GM06990 (cell line): ENCODE data around the gene ANLN.

Source experiments
- DNase-seq: peaks from one replicate; pipeline ENCODE4 v3.0.0-alpha.2; 2011; ENCODE audit not compliant: insufficient read length; ENCODE audit errors: extremely low read depth
- H3K27me3 ChIP-seq: replicated peaks from 2 replicates; pipeline ENCODE4 v1.6.0; 2011; ENCODE audit warnings: low read length; ENCODE audit not compliant: control insufficient read depth, insufficient read depth
- H3K36me3 ChIP-seq: 2 replicates; pipeline ENCODE4 v1.5.1; 2011; ENCODE audit warnings: low read length; ENCODE audit not compliant: control insufficient read depth, insufficient read depth
- H3K4me3 ChIP-seq: replicated peaks from 2 replicates; pipeline ENCODE4 v1.5.1; 2011; ENCODE audit warnings: low read depth, mild to moderate bottlenecking, control low read depth, low read length
- TF ChIP-seq, protein P1 (sequence below): IDR thresholded peaks from 2 replicates; pipeline ENCODE4 v1.5.1; 2011; ENCODE audit warnings: low read length, control low read depth, mild to moderate bottlenecking, inconsistent platforms; ENCODE audit not compliant: insufficient read depth, poor library complexity, severe bottlenecking

The ANLN gene

DNA sequence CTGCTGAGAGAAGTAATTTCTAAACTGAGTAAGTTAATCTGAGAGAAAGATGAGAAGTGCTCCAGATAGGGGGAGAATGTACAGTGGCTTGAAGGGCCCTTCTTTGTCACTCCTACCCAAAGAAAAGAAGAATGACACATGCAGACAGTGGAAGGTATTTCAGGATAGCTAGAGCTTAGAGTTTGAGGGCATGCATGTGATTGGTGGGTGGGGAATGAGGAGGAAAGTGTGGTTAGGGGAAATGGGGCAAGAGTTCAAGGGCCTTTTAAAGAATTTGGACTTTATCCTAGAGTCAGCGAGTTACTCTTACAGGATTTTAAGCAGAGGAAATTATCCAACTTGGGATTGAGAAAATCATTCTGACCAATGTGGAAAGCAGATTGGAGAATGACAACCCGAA is 50.0 kb downstream of the ANLN start:
- peaks cover 2% of the 10 kb centered on the region; the same call in 1 of the 2 replicates for H3K36me3 ChIP-seq
- H3K4me3 ChIP-seq, result no peak overlapping the region
- no peak for DNase-seq
- TF ChIP-seq, protein P1, sequence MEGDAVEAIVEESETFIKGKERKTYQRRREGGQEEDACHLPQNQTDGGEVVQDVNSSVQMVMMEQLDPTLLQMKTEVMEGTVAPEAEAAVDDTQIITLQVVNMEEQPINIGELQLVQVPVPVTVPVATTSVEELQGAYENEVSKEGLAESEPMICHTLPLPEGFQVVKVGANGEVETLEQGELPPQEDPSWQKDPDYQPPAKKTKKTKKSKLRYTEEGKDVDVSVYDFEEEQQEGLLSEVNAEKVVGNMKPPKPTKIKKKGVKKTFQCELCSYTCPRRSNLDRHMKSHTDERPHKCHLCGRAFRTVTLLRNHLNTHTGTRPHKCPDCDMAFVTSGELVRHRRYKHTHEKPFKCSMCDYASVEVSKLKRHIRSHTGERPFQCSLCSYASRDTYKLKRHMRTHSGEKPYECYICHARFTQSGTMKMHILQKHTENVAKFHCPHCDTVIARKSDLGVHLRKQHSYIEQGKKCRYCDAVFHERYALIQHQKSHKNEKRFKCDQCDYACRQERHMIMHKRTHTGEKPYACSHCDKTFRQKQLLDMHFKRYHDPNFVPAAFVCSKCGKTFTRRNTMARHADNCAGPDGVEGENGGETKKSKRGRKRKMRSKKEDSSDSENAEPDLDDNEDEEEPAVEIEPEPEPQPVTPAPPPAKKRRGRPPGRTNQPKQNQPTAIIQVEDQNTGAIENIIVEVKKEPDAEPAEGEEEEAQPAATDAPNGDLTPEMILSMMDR, result no peak
- H3K27me3 ChIP-seq, result no peaks in the 10 kb centered on the region

DNA sequence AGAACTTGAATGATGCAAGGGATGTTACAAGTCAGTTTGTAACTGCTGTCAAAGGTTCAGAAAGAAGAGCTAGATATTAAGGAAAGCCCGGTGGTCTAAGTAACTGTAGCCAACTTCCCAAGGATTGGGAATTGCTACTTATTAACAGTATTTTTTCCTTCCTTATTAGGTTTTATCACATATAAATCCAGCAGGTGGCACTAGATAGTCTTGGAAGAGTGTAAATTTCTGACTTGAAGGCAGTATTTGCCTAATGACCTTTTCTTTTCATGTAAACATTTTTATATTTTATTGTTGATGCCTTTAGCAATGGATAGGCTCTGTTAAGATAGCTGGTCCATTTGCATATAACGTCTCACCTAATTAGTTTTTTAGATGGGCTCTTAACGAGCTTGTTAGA is 51.2 kb downstream of the ANLN start:
- no peak for DNase-seq
- peaks cover 2% of the 10 kb centered on the region; the same call in 1 of the 2 replicates for H3K36me3 ChIP-seq

DNA sequence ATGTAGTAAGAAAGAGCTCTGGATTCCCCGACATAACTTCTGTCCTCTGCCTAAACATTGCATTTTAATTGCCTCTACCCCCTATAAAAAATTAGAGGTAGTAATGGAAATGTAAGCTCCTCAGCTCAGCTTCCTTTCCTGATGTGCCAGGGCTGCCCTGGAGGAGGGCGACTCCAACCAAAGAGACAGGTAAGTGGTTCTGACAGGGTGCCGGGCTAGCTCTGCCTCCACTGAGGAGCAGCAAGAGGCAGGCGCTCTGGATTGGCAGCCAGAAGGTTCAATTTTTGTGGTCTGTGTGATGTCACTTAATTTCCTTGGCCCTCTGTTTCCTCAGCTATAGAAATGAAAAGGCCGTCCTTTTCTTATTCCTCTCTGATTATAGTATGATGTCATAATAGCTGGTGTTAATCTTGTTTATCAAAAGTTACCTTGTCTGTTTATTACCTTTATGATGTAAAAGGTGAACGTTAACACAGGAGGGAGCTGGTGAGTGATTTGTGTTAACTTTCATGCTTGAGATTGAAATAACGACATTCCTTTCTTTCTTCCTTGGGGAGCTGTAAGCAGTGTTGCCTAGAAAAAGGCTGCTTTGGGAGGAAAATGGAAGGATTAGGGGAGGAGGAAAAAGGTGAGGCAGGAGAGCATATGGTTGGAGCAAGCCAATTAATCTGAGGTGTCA is 51.8 kb downstream of the ANLN start:
- peaks cover 2% of the 10 kb centered on the region; the same call in 1 of the 2 replicates for H3K36me3 ChIP-seq
- TF ChIP-seq, protein P1, result no peak
- DNase-seq, result no peak
- no peaks in the 10 kb centered on the region for H3K27me3 ChIP-seq
- H3K4me3 ChIP-seq, result no peak overlapping the region

More for the DNA sequence above, 51.2 kb downstream of the ANLN start:
- TF ChIP-seq, protein P1, result no peak
- H3K27me3 ChIP-seq, result no peaks in the 10 kb centered on the region
- no peak overlapping the region for H3K4me3 ChIP-seq

DNA sequence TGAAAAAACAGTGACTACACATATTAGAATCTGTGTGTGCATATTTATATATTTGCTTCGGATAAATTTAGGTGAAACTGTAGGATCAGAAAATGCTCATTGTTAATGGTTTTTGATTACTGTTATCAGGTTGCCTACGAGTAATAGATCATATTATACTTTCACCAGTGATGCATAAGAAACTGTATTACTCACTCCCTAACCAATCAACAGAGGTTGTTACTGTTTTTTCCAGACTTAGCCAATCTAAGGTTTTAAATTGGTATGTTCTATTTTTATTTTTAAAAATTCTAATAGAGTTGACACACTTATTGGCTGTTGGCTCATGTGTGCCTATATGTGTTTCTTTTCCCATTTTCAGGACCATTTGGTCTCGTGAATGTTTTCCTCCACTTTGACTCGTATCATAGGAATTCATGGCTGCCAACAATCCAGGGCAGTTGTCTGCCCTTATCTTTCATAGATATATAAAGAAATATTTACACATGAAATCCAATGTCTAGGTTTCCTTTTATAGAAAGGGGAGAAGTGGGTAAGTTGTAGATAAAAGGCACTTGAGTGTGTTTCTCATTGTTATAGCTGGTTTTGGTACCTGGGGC is 59.2 kb downstream of the ANLN start:
- DNase-seq, result no peak
- H3K36me3 ChIP-seq, result no peaks in the 10 kb centered on the region; the same call in 1 of the 2 replicates
- H3K27me3 ChIP-seq, result no peaks in the 10 kb centered on the region
- no peak overlapping the region for H3K4me3 ChIP-seq
- TF ChIP-seq, protein P1, result no peak

DNA sequence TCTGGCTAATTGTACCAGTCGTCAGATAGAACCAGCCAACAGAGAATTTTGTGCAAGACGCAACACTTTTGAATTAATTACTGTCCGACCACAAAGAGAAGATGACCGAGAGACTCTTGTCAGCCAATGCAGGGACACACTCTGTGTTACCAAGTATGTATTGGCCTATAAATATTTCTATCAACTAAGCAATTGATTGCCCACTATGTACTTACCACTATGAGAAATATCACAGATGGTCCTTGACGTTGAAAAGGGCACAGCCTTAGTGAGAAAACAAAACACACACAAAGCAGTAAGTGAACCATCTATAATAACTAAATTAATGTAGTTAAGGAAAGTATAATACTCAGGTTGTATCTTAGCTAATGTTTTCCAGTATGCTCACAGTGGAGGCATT is 60.0 kb downstream of the ANLN start:
- TF ChIP-seq, protein P1, result no peak
- Histone ChIP-seq H3K4me3 (no peak overlapping the region), H3K27me3 (no peaks in the 10 kb centered on the region), H3K36me3 (no peaks in the 10 kb centered on the region; the same call in 1 of the 2 replicates)
- DNase-seq, result no peak
